Neural crest cell (in vitro differentiated cells): ENCODE measurements around the gene P2RY8. TPM values are rescaled to one million over a fixed set of nuclear protein-coding genes. Genes with fewer than 3 reads are reported as not detected.

ENCODE experiments used
- DNase-seq: peaks from one replicate; pipeline ENCODE4 v3.0.0; 2021; ENCODE audit warnings: low read depth, mixed read lengths, low spot score
- H3K27ac Mint-ChIP-seq: one replicate; pipeline ENCODE4 v1.8.0; 2021; ENCODE audit warnings: mild to moderate bottlenecking, mixed read lengths; ENCODE audit not compliant: unreplicated experiment
- H3K27me3 Mint-ChIP-seq: 2 replicates; pipeline ENCODE4 v1.8.0; 2021; ENCODE audit warnings: low read depth, mild to moderate bottlenecking, mixed read lengths
- H3K36me3 Mint-ChIP-seq: 2 replicates; pipeline ENCODE4 v1.8.0; 2021; ENCODE audit warnings: low read depth, mild to moderate bottlenecking, mixed read lengths
- H3K4me1 Mint-ChIP-seq: 2 replicates; pipeline ENCODE4 v1.8.0; 2021; ENCODE audit warnings: mixed read lengths
- H3K4me3 Mint-ChIP-seq: one replicate; pipeline ENCODE4 v1.8.0; 2021; ENCODE audit warnings: mild to moderate bottlenecking, mixed read lengths
- H3K9me3 Mint-ChIP-seq: 2 replicates; pipeline ENCODE4 v1.8.0; 2021; ENCODE audit warnings: mixed read lengths
- CTCF ChIP-seq: fragments of 200-600 bp; sonication (generic); conservative IDR thresholded peaks from 2 replicates; pipeline ENCODE4 v1.5.0; 2021; ENCODE audit warnings: antibody characterized with exemption, mild to moderate bottlenecking
- total RNA-seq: library from RNA; stranded (reverse); gene quantifications from 2 replicates; pipeline ENCODE4 v1.2.1, GENCODE V29; 2021

Gene P2RY8
- total RNA-seq, 1 donor from 2014 or later = not detected

DNA sequence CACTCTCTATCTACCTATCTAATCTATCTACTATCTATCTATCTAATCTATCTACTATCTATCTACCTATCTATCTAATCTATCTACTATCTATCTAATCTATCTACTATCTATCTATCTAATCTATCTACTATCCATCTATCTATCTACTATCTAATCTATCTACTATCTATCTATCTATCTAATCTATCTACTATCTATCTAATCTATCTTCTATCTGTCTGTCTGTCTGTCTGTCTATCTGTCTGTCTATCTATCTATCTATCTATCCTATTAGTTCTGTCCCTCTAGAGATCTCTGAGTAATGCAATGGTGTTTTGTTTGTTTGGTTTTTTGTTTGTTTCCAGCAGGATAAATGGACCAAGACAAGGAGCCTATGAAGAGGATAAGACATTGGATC lies 74.9 kb downstream of the P2RY8 start:
- no peak overlapping the region for H3K27ac Mint-ChIP-seq
- H3K36me3 Mint-ChIP-seq = no peaks in the 10 kb centered on the region
- H3K4me3 Mint-ChIP-seq = no peak overlapping the region
- no peak for TF ChIP-seq CTCF
- peaks cover 13% of the 10 kb centered on the region for H3K27me3 Mint-ChIP-seq
- DNase-seq = no peak
- H3K4me1 Mint-ChIP-seq = no peaks in the 10 kb centered on the region
- no peaks in the 10 kb centered on the region for H3K9me3 Mint-ChIP-seq

DNA sequence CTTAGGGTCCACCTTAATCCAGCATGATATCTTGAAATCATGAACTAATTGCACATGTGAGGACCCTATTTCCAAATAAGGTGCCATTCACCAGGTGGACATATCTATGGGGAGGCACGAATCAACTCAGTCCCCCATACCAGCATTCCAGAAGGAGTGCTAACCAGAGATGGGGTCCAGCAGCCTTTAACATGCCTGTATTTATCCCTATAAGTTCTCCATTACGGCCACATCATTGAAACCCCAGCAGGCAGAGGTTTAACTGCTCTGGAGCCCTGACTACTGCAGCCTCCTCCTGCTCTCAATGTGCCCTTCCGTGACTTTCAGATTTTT lies 81.1 kb downstream of the P2RY8 start:
- peaks cover 4% of the 10 kb centered on the region for H3K36me3 Mint-ChIP-seq
- no peak for DNase-seq
- H3K4me1 Mint-ChIP-seq = peaks cover 5% of the 10 kb centered on the region
- no peak for TF ChIP-seq CTCF
- H3K27me3 Mint-ChIP-seq = peaks cover 14% of the 10 kb centered on the region
- peaks cover 3% of the 10 kb centered on the region for H3K9me3 Mint-ChIP-seq
- H3K4me3 Mint-ChIP-seq = no peak overlapping the region
- H3K27ac Mint-ChIP-seq = no peak overlapping the region

DNA sequence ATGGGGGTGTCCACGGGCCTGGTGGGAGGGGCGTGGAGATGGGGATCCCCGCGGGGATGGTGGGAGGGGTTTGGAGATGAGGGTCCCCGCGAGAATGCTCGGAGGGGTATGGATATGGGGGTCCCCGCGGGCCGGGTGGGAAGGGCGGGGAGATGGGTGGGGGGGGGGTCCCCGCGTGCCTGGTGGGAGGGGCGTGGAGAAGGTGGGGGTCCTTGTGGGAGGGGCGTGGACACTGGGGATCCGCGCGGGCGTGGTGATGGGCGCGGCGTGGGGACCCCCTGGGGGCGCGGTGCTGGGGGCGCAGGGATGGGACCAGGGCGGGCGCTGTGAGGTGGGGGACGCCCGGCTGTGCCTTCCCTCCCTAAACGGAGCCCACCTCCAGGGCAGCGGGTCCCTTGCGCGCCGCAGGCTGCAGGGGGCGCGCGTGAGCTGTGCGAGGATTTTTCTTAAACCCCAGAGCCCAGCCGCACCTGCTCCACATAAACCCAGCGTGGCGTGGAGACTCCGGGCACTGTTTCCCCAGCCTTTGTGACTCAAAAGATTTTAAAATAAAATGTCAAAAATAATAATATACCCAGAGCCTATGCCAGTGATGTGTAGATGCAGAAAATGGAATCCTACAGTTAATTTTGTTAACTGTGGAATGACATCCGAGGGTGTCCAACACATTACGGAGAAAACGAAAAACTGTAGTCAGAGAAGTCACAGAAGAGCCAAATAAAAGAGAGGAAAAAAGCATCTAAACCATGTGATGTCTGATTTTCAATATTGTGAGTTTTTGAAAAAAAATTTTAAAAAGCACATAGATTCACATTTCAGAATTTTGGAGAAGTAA lies 82.8 kb downstream of the P2RY8 start:
- DNase-seq = peak; percentile 94
- H3K4me1 Mint-ChIP-seq = peaks cover 12% of the 10 kb centered on the region
- no peak overlapping the region for H3K27ac Mint-ChIP-seq
- peak overlapping the region; percentile 13 for H3K4me3 Mint-ChIP-seq
- H3K9me3 Mint-ChIP-seq = peaks cover 13% of the 10 kb centered on the region
- peaks cover 18% of the 10 kb centered on the region for H3K27me3 Mint-ChIP-seq
- peaks cover 14% of the 10 kb centered on the region for H3K36me3 Mint-ChIP-seq
- TF ChIP-seq CTCF = peak; percentile 96

DNA sequence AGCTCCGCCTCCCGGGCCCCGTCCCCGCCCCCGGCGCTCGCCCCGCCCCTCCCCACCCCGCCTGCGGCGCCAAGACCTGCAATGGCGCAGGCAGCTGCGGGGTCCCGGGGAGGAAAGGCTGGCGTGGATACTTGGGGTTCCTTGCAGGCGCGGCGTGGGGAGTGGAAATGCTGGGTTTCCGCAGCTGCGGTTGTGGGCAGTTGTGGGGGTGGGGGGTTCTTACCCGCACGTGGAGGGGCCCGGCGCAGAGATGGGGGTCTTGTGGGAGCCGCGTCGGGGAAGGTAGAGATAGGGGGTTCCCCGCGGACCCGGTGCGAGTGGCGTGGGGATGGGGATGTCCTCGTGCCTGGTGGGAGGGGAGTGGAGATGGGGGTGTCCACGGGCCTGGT lies 83.6 kb downstream of the P2RY8 start:
- peaks cover 17% of the 10 kb centered on the region for H3K4me1 Mint-ChIP-seq
- TF ChIP-seq CTCF = no peak
- H3K36me3 Mint-ChIP-seq = peaks cover 21% of the 10 kb centered on the region
- no peak for DNase-seq
- H3K4me3 Mint-ChIP-seq = peak overlapping the region; percentile 97
- peaks cover 21% of the 10 kb centered on the region for H3K9me3 Mint-ChIP-seq
- H3K27me3 Mint-ChIP-seq = peaks cover 18% of the 10 kb centered on the region
- peak overlapping the region; percentile 93 for H3K27ac Mint-ChIP-seq

GRCh38 chrX:1452516-1453394 lies 84.2 kb downstream of the P2RY8 start, which contains the start of gene ASMTL:
Gene ASMTL (minus strand): TSS chrX:1452909. CDS start chrX:1452840, 69 bp downstream.
- peaks cover 17% of the 10 kb centered on the region for H3K4me1 Mint-ChIP-seq
- H3K36me3 Mint-ChIP-seq = peaks cover 28% of the 10 kb centered on the region
- TF ChIP-seq CTCF = no peak
- peak; percentile 100 for DNase-seq
- H3K27ac Mint-ChIP-seq = peak within 1 kb of the TSS; percentile 93
- peaks cover 25% of the 10 kb centered on the region for H3K9me3 Mint-ChIP-seq
- H3K27me3 Mint-ChIP-seq = peaks cover 18% of the 10 kb centered on the region
- peak within 1 kb of the TSS; percentile 97 for H3K4me3 Mint-ChIP-seq
